Measurements from ENCODE around the gene ELANE.
"Not testable (repeated sequence)": the region's sequence is repeated elsewhere in the genome, so short reads cannot be mapped to it uniquely, and the experiment has no call there.

ELANE gene

GRCh38 chr19:814152-815078, 37.7 kb upstream of the ELANE start:
- DNase-seq = no peak

- DNase-seq = no peak
Observed at GRCh38 chr19:815079-815774, 36.9 kb upstream of the ELANE start.

- no peak for DNase-seq
Observed at GRCh38 chr19:815775-816499, 36.2 kb upstream of the ELANE start.

GRCh38 chr19:816500-816857, 35.6 kb upstream of the ELANE start:
- DNase-seq = no peak

- not testable (repeated sequence) for DNase-seq
Observed at GRCh38 chr19:820212-820611, 31.9 kb upstream of the ELANE start.

GRCh38 chr19:821231-821824, 30.8 kb upstream of the ELANE start:
- DNase-seq = no peak

GRCh38 chr19:821825-822503, 30.1 kb upstream of the ELANE start, which contains the start of gene PLPPR3:
TSS of gene PLPPR3 (minus strand) at chr19:821955. CDS start at chr19:821559, 396 bp downstream.
- DNase-seq = peak; percentile 9 to 25

GRCh38 chr19:823565-824121, 28.5 kb upstream of the ELANE start:
- peak in 1 of 2 experiments; percentile 10 for DNase-seq

GRCh38 chr19:824885-825284, 27.2 kb upstream of the ELANE start:
- no peak for DNase-seq

GRCh38 chr19:825897-826644, 26.0 kb upstream of the ELANE start:
- no peak for DNase-seq

- no peak for DNase-seq
Observed at GRCh38 chr19:827314-827709, 24.8 kb upstream of the ELANE start.

GRCh38 chr19:827710-828321, 24.3 kb upstream of the ELANE start, which contains the start of gene AZU1:
TSS of gene AZU1 (plus strand) at chr19:827837. CDS start at chr19:827847, 10 bp downstream.
- DNase-seq = no peak

- DNase-seq = no peak
Observed at GRCh38 chr19:829129-829758, 22.9 kb upstream of the ELANE start.

GRCh38 chr19:831407-832369, 20.4 kb upstream of the ELANE start:
- DNase-seq = no peak

- DNase-seq = no peak
Observed at GRCh38 chr19:834216-834615, 17.9 kb upstream of the ELANE start.

- no peak for DNase-seq
Observed at GRCh38 chr19:835210-835810, 16.8 kb upstream of the ELANE start.

- DNase-seq = no peak
Observed at GRCh38 chr19:840519-841206, 11.4 kb upstream of the ELANE start, which contains the start of gene PRTN3. TSS of gene PRTN3 (plus strand) at chr19:840999. CDS start at chr19:841009, 10 bp downstream.

GRCh38 chr19:842802-843179, 9.3 kb upstream of the ELANE start:
- DNase-seq = not testable (repeated sequence)

Measured in NCI-H1930 (cell line).